HepG2 (cell line): ENCODE measurements around the gene CNNM4. TPM values are rescaled to one million over a fixed set of nuclear protein-coding genes. Genes with fewer than 3 reads are reported as not detected.

Experiments
- ATAC-seq: fragments of 200-7000 bp; cut with Tn5 transposase; 3 replicates; pipeline ENCODE4 v1.9.1; 2020; ENCODE audit warnings: mild to moderate bottlenecking, moderate library complexity
- BruUV-seq: library from RNA; stranded (reverse); fragments of 400-500 nt; replicated peaks from 2 replicates; lab custom pipeline; 2021; lab: Mats Ljungman, UMichigan
- CTCF ChIA-PET: fragments of 300-600 bp; formaldehyde crosslinking; extraction: SDS; loops from one replicate; lab custom pipeline; 2021; ENCODE audit warnings: low total read pairs, inconsistent platforms, low intra/inter-chr PET ratio; lab: Yijun Ruan, JAX
- POLR2A ChIA-PET: fragments of 350-600 bp; sonication (Branson Sonifier 250); formaldehyde crosslinking; loops from one replicate; lab custom pipeline; 2020; ENCODE audit warnings: antibody characterized with exemption, inconsistent platforms; lab: Yijun Ruan, JAX
- DNase-seq: peaks from one replicate; pipeline ENCODE4 v3.0.0-alpha.2; 2015; ENCODE audit warnings: low spot score
- FAIRE-seq: peaks from 3 replicates; lab custom pipeline; 2011; peaks lifted over from hg19 to GRCh38; lab: Jason Lieb, UNC
- H2AFZ ChIP-seq: one replicate; pipeline ENCODE4 v1.6.1; 2011; ENCODE audit warnings: low read length, inconsistent platforms
- H3K27ac ChIP-seq: fragments of 300-600 bp; 3 replicates; pipeline ENCODE4 v1.8.0; 2011; ENCODE audit warnings: mixed run types, mild to moderate bottlenecking, mixed read lengths, low read length, inconsistent platforms; ENCODE audit not compliant: insufficient read depth; ENCODE audit errors: extremely low read length
- H3K27me3 ChIP-seq, 2 experiments: fragments of 200-600 bp in 1 of 2; 2 replicates in 1 of 2; 3 replicates in 1 of 2; pipeline versions ENCODE4 v1.6.0 to v1.8.0; 2011; ENCODE audit warnings: low read length in 2 of 2, mild to moderate bottlenecking in 2 of 2, moderate library complexity in 2 of 2, inconsistent platforms in 1 of 2; ENCODE audit not compliant: insufficient read depth in 2 of 2, control insufficient read depth in 1 of 2
- H3K36me3 ChIP-seq, 2 experiments: fragments of 200-600 bp in 1 of 2; replicated peaks in 1 of 2; 2 replicates in 1 of 2; 3 replicates in 1 of 2; pipeline versions ENCODE4 v1.5.1 to v1.8.0; 2011; ENCODE audit warnings: low read length in 2 of 2, inconsistent platforms in 1 of 2; ENCODE audit not compliant: insufficient read depth in 2 of 2, control insufficient read depth in 1 of 2
- H3K4me1 ChIP-seq: 2 replicates; pipeline ENCODE4 v1.5.1; 2012; ENCODE audit warnings: low read length, inconsistent platforms; ENCODE audit not compliant: insufficient read depth
- H3K4me2 ChIP-seq: 2 replicates; pipeline ENCODE4 v1.6.0; 2011; ENCODE audit warnings: low read depth, low read length, inconsistent platforms
- H3K4me3 ChIP-seq, 3 experiments: fragments of 200-600 bp in 1 of 3; sonication (generic), shearing (Covaris generic) in 1 of 3; replicated peaks in 1 of 3; 2 replicates each; pipeline ENCODE4 v1.5.1; 2011 to 2016; ENCODE audit warnings: low read length in 3 of 3, inconsistent platforms in 2 of 3, low read depth in 2 of 3, mild to moderate bottlenecking in 2 of 3, control low read depth in 1 of 3, mixed read lengths in 1 of 3; ENCODE audit not compliant: insufficient read depth in 1 of 3
- H3K79me2 ChIP-seq: one replicate; pipeline ENCODE4 v1.6.1; 2011; ENCODE audit warnings: low read length, inconsistent platforms; ENCODE audit not compliant: insufficient read depth
- H3K9ac ChIP-seq: 2 replicates; pipeline ENCODE4 v1.6.0; 2011; ENCODE audit warnings: mild to moderate bottlenecking, low read depth, low read length, inconsistent platforms; ENCODE audit not compliant: insufficient read depth
- H3K9me3 ChIP-seq: 2 replicates; pipeline ENCODE4 v1.5.1; 2012; ENCODE audit warnings: mild to moderate bottlenecking, low read length
- H4K20me1 ChIP-seq: 2 replicates; pipeline ENCODE4 v1.6.0; 2011; ENCODE audit warnings: inconsistent platforms, mild to moderate bottlenecking, low read length, moderate library complexity; ENCODE audit not compliant: insufficient read depth
- PPARG ChIP-seq: conservative IDR thresholded peaks from 2 replicates; pipeline ENCODE4 v1.6.1; 2016; ENCODE audit warnings: missing biosample characterization, missing genetic modification reagents
- PRDM10 ChIP-seq: sonication (generic); formaldehyde crosslinking; IDR thresholded peaks from 2 replicates; pipeline ENCODE4 v1.4.0; 2020; ENCODE audit warnings: low read depth, missing genetic modification reagents
- SETDB1 ChIP-seq: sonication (generic); formaldehyde crosslinking; IDR thresholded peaks from 2 replicates; pipeline ENCODE4 v1.5.1; 2020; ENCODE audit warnings: missing genetic modification reagents, mild to moderate bottlenecking, borderline replicate concordance
- STAG1 ChIP-seq: sonication (generic); formaldehyde crosslinking; IDR thresholded peaks from 2 replicates; pipeline ENCODE4 v1.4.0; 2020; ENCODE audit warnings: missing genetic modification reagents
- WGBS: methylation state at CpG from one replicate; pipeline ENCODE4 v1.1.6; 2017; ENCODE audit warnings: low lambda C conversion rate; 5-methylcytosine and 5-hydroxymethylcytosine counted together
- in situ Hi-C: cut with HindIII; loops from 2 replicates; pipeline ENCODE4 v1.10.0; 2017; ENCODE audit warnings: low pct_unique_long_range_greater_than_20kb; ENCODE audit not compliant: extremely low pct_ligation_motif_present
- intact Hi-C: fragments of 100-400 bp; cut with micrococcal nuclease; formaldehyde crosslinking; loops from one replicate; pipeline ENCODE4 v1.10.0; 2022; ENCODE audit not compliant: unreplicated experiment
- polyA plus RNA-seq, 8 experiments: library from polyadenylated mRNA; depleted of rRNA in 3 of 8; stranded (reverse) in 7 of 8; unstranded in 1 of 8; fragments of >200 nt; fragmentation: Illumina TruSeq in 4 of 8; extraction: Trizol in 4 of 8; gene quantifications; 2 replicates each; pipeline versions ENCODE4 v1.2.1 to v1.2.3, GENCODE V29; 2011 to 2016; ENCODE audit warnings: low read depth in 4 of 8, missing spikeins in 1 of 8, mixed read lengths in 1 of 8; ENCODE audit not compliant: insufficient read depth in 1 of 8
- total RNA-seq, 5 experiments: library from RNA; depleted of rRNA; stranded (reverse); fragments of >200 nt; fragmentation: Illumina TruSeq; extraction: Trizol; gene quantifications; 2 replicates each; pipeline ENCODE4 v1.2.3, GENCODE V29; 2016; ENCODE audit warnings: low read depth in 1 of 5
- TF ChIP-seq, protein P1 (sequence below): sonication (generic); formaldehyde crosslinking; IDR thresholded peaks from 2 replicates; pipeline ENCODE4 v1.5.0; 2020; ENCODE audit warnings: mild to moderate bottlenecking, missing genetic modification reagents, moderate library complexity

The CNNM4 gene
- total and polyA plus RNA-seq, 2 of the 13 experiments (the other 11 are each of a cell fraction or from before 2014, with no cell fraction given): 5.9 to 8.4 TPM

DNA sequence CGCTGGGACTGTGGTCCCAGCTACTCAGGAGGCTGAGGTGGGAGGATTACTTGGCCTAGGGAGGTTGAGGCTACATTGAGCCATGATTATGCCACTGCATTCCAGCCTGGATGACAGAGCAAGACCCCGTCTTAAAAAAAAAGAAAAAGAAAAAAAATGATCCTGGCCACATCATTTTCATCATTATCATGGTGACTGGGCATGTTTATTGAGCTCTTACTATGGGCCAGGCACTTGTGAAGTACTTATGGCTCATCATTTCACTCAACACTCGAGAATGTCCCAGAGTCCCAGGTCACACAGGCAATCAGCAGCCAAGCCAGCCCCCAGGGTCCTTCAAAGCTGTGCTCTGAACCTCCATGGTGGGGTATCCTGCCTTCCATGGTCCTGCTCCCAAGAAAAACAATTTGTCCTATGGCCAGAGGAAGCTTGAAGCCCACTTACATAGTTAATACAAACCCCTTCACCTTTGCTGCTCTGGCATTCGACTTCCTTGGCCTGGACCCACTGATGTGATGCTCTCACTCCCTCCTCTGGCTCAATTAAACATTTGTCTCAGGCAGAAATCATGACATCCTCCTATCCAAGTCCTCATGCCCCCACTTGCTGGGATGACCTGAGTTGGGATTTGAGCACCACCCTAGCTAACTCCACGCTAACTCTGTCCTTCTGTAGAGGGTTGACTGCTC lies 3.8 kb upstream of the CNNM4 start:
- DNase-seq: no peak

More for the DNA sequence above, 3.8 kb upstream of the CNNM4 start:
- peak; percentile 41 for TF ChIP-seq STAG1 (CRISPR knock-in tag)
- TF ChIP-seq PRDM10: no peak
- no peak for TF ChIP-seq SETDB1 (CRISPR knock-in tag)
- TF ChIP-seq PPARG (CRISPR knock-in tag): no peak
- TF ChIP-seq, protein P1, sequence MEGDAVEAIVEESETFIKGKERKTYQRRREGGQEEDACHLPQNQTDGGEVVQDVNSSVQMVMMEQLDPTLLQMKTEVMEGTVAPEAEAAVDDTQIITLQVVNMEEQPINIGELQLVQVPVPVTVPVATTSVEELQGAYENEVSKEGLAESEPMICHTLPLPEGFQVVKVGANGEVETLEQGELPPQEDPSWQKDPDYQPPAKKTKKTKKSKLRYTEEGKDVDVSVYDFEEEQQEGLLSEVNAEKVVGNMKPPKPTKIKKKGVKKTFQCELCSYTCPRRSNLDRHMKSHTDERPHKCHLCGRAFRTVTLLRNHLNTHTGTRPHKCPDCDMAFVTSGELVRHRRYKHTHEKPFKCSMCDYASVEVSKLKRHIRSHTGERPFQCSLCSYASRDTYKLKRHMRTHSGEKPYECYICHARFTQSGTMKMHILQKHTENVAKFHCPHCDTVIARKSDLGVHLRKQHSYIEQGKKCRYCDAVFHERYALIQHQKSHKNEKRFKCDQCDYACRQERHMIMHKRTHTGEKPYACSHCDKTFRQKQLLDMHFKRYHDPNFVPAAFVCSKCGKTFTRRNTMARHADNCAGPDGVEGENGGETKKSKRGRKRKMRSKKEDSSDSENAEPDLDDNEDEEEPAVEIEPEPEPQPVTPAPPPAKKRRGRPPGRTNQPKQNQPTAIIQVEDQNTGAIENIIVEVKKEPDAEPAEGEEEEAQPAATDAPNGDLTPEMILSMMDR: peak; percentile 42
- no TSS peak for BruUV-seq
- no peak overlapping the region for H3K4me2 ChIP-seq
- H2AFZ ChIP-seq: no peak overlapping the region
- H3K27ac ChIP-seq: no peak overlapping the region
- peaks cover 4% of the 10 kb centered on the region for H3K79me2 ChIP-seq
- FAIRE-seq (no peak), ATAC-seq (no peak)
- no peak overlapping the region for H3K9ac ChIP-seq
- peaks cover 3 to 18% of the 10 kb centered on the region in 2 experiments; a peak in 3 of 5 replicates for H3K27me3 ChIP-seq
- intact Hi-C loops (no loop called here), in situ Hi-C loops (no loop called here)
- no peaks in the 10 kb centered on the region for H3K36me3 ChIP-seq
- H3K4me3 ChIP-seq: no peak overlapping the region
- 51% methylated on average over 5 of the region's 5 CpGs for WGBS
- H4K20me1 ChIP-seq: no peaks in the 10 kb centered on the region
- peaks cover 33% of the 10 kb centered on the region for H3K4me1 ChIP-seq
- ChIA-PET CTCF (no interaction called here), POLR2A (interaction anchor here (1.5 kb wide), 1 partner anchor 119 kb away, joined by 4 read pairs; the partner anchor contains the start of gene KANSL3)
- H3K9me3 ChIP-seq: no peaks in the 10 kb centered on the region
